Measurements from ENCODE around the gene CAMK2G.
"Not testable (repeated sequence)": the region's sequence is repeated elsewhere in the genome, so short reads cannot be mapped to it uniquely, and the experiment has no call there.

GRCh38 chr10:73889416-73889815 is 15.1 kb upstream of the CAMK2G start:
- TF ChIP-seq EZH2phosphoT487 (IDR thresholded peaks at IDR 0.05; ENCODE audit: borderline replicate concordance, low read depth, low read length); CTCF (conservative IDR thresholded peaks at IDR 0.05; ENCODE audit: low read length): not testable (repeated sequence)
